Gastroesophageal sphincter (tissue), 3 donors: ENCODE results near the gene SBDS.
"Not testable (repeated sequence)": the region's sequence is repeated elsewhere in the genome, so short reads cannot be mapped to it uniquely, and the experiment has no call there.

Experiments used
- CTCF ChIP-seq, 4 experiments: fragments of 200-600 bp in 2 of 4; fragments of 450-650 bp in 2 of 4; sonication (generic) in 1 of 4; IDR thresholded peaks; one replicate each; pipeline ENCODE4 v1.5.1; 2017 to 2019; ENCODE audit warnings: antibody characterized with exemption in 4 of 4, mild to moderate bottlenecking in 2 of 4, moderate library complexity in 2 of 4
- EP300 ChIP-seq: sonication (generic); formaldehyde crosslinking; IDR thresholded peaks from one replicate; pipeline ENCODE4 v1.6.1; 2017; ENCODE audit warnings: antibody characterized with exemption, mild to moderate bottlenecking
- POLR2AphosphoS5 ChIP-seq: sonication (generic); formaldehyde crosslinking; IDR thresholded peaks from one replicate; pipeline ENCODE4 v1.6.1; 2017; ENCODE audit warnings: antibody characterized with exemption

GRCh38 chr7:67017971-67018370 is 22.6 kb upstream of the SBDS start:
- not testable (repeated sequence) for TF ChIP-seq CTCF (IDR thresholded peaks at IDR 0.05); EP300; POLR2AphosphoS5
